Mucosa of rectum (tissue), 2 donors: ENCODE measurements around the gene NEUROG3.

Source experiments
- H3K27ac ChIP-seq, 2 donors: one replicate each; pipeline ENCODE4 v1.7.0; 2013; ENCODE audit warnings: inconsistent platforms in 2 of 2, low read depth in 2 of 2, low read length in 2 of 2
- H3K27me3 ChIP-seq, 2 donors: one replicate each; pipeline ENCODE4 v1.7.0; 2013; ENCODE audit warnings: low read length in 2 of 2; ENCODE audit not compliant: control insufficient read depth in 2 of 2, insufficient read depth in 2 of 2
- H3K36me3 ChIP-seq, 2 donors: one replicate each; pipeline ENCODE4 v1.7.0; 2013; ENCODE audit warnings: low read length in 2 of 2; ENCODE audit not compliant: control insufficient read depth in 2 of 2, insufficient read depth in 2 of 2
- H3K4me1 ChIP-seq, 2 donors: one replicate each; pipeline ENCODE4 v1.7.0; 2013; ENCODE audit warnings: low read length in 2 of 2, mild to moderate bottlenecking in 1 of 2; ENCODE audit not compliant: control insufficient read depth in 2 of 2, insufficient read depth in 2 of 2
- H3K4me3 ChIP-seq, 2 donors: one replicate each; pipeline ENCODE4 v1.7.0; 2013; ENCODE audit warnings: low read length in 2 of 2
- H3K9ac ChIP-seq, 2 donors: one replicate each; pipeline ENCODE4 v1.7.0; 2013; ENCODE audit warnings: low read length in 2 of 2, low read depth in 1 of 2, mild to moderate bottlenecking in 1 of 2
- H3K9me3 ChIP-seq, 2 donors: one replicate each; pipeline ENCODE4 v1.7.0; 2013; ENCODE audit warnings: low read length in 2 of 2; ENCODE audit not compliant: control insufficient read depth in 2 of 2
- donor health status: healthy.
- donor health status: Normal muscosa, but diverticular disease.

Gene NEUROG3

DNA sequence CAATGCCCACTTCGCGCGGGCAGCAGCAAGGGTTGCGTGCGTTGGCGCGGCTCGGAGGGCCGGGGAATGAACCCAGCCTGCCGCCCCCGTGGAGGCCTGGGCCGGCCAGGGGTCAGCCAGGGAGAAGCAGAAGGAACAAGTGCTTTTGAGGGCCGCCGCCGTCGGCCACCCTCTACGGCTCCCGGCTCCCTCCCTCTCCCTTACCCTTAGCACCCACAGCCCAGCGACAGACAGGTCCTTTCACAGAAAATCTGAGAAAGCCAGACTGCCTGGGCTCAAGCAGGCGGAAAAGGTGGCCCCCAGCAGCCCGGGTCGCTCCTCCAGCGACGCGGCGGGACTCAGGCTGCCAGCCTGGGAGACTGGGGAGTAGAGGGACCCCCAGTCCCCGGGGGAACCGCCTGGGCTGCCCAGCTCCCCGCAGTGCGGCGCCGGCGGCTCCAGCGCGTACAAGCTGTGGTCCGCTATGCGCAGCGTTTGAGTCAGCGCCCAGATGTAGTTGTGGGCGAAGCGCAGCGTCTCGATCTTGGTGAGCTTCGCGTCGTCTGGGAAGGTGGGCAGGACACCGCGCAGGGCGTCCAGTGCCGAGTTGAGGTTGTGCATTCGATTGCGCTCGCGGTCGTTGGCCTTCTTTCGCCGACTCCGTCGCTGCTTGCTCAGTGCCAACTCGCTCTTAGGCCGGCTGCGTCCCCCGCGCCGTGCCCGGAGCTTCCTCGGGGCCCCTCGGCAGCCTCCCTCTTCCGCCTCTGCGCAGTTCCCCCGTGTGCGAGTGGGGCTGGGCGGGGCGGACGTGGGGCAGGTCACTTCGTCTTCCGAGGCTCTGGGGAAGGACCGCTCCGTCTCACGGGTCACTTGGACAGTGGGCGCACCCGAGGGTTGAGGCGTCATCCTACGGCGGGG is 815 bp downstream of the NEUROG3 start:
- H3K4me3 ChIP-seq = peak overlapping the region in 1 of 2 donors; percentile 37
- H3K36me3 ChIP-seq = no peaks in the 10 kb centered on the region
- no peaks in the 10 kb centered on the region for H3K4me1 ChIP-seq
- H3K9ac ChIP-seq = no peak overlapping the region
- H3K27me3 ChIP-seq = peaks cover 60 to 66% of the 10 kb centered on the region in 2 donors
- no peaks in the 10 kb centered on the region for H3K9me3 ChIP-seq
- no peak overlapping the region for H3K27ac ChIP-seq

DNA sequence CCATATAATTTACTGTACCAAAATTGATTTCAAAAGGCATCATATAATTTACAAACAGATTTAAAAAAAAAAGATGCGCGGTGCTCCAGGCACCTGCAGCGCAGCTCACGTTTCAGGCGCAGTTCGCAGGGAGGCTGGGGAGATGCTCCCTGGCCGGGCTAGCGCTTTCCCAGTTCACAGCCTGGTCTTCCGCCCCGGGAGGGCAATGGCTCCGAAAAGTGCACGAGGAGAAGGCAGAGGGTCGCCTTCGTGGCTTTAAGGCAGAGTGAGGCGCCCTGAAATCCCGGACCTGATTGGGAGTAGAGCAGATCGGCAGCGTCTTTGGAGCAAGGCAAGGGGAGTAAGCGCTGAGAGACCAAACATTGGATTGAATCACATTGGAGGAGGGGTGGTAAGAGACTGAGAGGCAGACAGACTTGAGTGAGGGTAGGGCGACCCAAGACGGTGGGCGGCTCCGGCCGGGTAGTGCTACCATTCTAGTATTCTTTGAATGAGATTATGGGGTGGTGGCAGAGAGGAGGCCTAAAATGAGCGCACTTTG is 1.5 kb downstream of the NEUROG3 start:
- Histone ChIP-seq H3K9ac (no peak overlapping the region), H3K9me3 (no peaks in the 10 kb centered on the region), H3K27ac (no peak overlapping the region), H3K4me3 (no peak overlapping the region), H3K27me3 (peaks cover 57 to 66% of the 10 kb centered on the region in 2 donors), H3K4me1 (no peaks in the 10 kb centered on the region), H3K36me3 (no peaks in the 10 kb centered on the region)

DNA sequence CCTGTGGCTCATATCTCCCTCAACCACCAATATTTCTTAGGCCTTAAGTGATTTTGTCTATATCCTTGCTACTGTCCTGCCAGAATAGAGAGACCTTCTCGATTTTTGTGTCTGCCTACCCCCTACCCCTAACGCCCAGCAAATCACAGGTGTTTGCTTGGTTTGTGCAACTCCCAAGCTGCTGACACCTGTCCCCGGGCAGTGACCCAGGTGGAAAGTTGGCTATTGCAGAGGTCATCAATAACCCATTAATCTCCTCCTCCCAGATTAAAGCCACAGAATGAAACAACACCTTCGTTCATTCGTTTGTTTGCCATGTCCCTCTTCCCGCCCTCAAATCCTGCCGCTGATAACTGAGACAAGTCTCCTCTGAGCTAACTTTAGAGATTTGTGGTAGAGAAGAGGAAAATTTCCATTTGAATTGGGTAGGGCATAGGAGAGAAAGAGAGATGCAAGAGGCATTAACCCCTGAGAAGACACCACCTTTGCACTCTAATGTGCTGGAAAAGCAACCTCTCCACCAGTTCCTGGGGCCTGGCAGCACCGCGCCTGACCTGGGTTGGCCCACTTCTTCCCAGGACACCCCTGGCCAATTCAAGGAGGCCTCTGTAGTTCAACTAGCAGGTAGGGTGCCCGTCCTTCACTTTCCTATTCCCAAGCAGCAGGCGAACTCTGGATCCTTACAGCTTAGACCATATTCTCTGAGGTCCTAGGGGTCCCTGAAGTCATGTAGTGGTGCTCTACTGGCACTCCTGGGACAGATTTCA is 3.0 kb downstream of the NEUROG3 start:
- Histone ChIP-seq H3K36me3 (no peaks in the 10 kb centered on the region), H3K4me3 (no peak overlapping the region), H3K9me3 (no peaks in the 10 kb centered on the region), H3K27me3 (peaks cover 52 to 62% of the 10 kb centered on the region in 2 donors), H3K9ac (no peak overlapping the region), H3K27ac (no peak overlapping the region), H3K4me1 (no peaks in the 10 kb centered on the region)

DNA sequence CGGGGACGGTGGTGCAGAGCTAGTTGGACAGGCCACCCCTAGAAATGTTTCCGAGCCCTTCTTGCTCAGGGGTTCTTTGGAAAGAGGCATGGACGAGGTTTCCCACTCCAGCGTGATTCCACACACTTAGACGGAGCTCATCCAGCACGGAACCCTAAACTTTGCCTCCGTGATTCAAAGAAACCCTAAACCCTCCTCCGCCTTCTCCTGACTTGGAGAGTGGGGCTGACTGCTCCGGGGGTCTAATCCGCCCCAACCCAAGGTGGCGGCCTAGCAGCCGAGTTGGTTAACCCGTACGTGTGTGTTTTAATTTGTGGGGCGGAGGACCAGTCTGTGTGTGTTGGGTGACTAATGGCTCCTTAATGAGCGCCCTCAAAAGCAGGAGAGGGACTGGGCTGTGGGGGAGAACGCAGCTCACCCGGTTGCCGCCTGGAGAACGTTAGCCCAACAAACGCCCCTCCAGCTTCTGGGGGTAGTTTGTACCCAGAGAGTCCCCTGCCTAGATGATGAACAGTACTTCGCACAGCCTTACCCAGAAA is 3.8 kb downstream of the NEUROG3 start:
- Histone ChIP-seq H3K27me3 (peaks cover 48 to 57% of the 10 kb centered on the region in 2 donors), H3K36me3 (no peaks in the 10 kb centered on the region), H3K27ac (no peak overlapping the region), H3K4me3 (no peak overlapping the region), H3K9me3 (no peaks in the 10 kb centered on the region), H3K9ac (no peak overlapping the region), H3K4me1 (no peaks in the 10 kb centered on the region)

DNA sequence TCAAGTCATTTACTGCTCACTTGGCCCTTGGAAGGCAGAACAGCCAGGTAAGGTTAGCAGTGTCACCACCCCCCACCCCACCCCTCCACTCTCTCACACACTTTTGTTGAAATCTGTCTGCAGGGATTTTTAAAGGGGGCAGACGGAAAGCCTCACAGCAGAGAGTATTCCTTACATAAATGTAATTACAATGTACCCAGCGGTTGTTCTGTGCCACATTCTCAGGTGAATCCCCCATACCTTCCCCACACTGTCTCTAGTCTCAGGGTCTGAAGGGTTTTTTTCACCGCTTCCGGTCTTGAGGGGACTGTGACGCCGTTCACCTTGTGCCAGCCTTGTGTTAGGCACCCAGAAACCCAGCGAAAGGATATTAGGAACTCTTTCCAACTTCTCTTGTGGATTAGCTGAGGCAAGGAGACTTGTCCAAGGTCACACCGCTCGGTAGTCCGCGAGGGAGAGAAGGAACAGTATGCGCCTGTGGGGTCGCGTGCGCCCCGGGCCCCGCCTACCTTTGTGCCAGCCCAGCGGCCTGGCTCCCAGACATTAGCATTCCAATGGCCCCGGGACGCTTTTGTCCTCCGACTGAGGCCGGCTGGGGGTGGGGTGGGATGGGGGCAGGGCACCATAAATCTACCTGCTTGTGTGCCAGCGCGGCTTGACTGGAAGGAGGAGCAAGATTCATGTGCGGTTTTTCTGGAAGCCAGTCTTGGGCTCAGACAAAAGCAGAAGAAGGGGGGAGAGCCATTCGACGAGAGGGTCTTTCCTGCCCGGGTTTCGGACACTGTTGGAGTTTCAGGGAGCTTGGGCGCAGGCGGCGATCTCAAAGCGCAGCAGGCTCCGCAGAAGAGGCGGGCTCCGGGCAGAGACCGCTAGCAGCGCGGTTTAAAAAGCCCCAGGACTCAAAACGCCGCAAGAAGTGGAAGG is 4.5 kb downstream of the NEUROG3 start:
- no peaks in the 10 kb centered on the region for H3K9me3 ChIP-seq
- peaks cover 41 to 52% of the 10 kb centered on the region in 2 donors for H3K27me3 ChIP-seq

DNA sequence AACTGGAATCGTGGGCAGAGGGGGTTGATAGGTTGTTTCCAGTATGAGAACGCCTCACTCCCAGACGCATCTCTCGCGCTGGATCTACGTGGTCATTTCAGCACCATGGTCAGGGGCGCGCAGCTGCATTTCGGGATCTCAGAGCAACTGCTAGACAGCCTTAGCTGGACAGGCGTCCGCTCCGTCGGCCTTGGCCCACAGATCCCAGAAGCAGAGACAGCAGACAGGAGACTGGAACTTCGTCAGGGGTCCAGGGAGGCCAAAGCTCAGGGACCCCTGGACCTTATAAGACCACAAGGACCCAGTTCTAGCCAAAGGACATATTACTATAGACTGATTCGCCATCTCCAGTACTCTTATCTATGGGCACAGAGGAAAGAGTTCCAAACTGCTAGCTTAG is 5.3 kb downstream of the NEUROG3 start:
- Histone ChIP-seq H3K9ac (no peak overlapping the region), H3K9me3 (no peaks in the 10 kb centered on the region), H3K4me1 (no peaks in the 10 kb centered on the region), H3K4me3 (no peak overlapping the region), H3K27me3 (peaks cover 39 to 46% of the 10 kb centered on the region in 2 donors), H3K27ac (no peak overlapping the region), H3K36me3 (no peaks in the 10 kb centered on the region)

More for the DNA sequence above, 4.5 kb downstream of the NEUROG3 start:
- Histone ChIP-seq H3K36me3 (no peaks in the 10 kb centered on the region), H3K27ac (no peak overlapping the region), H3K4me1 (no peaks in the 10 kb centered on the region), H3K9ac (no peak overlapping the region), H3K4me3 (no peak overlapping the region)

DNA sequence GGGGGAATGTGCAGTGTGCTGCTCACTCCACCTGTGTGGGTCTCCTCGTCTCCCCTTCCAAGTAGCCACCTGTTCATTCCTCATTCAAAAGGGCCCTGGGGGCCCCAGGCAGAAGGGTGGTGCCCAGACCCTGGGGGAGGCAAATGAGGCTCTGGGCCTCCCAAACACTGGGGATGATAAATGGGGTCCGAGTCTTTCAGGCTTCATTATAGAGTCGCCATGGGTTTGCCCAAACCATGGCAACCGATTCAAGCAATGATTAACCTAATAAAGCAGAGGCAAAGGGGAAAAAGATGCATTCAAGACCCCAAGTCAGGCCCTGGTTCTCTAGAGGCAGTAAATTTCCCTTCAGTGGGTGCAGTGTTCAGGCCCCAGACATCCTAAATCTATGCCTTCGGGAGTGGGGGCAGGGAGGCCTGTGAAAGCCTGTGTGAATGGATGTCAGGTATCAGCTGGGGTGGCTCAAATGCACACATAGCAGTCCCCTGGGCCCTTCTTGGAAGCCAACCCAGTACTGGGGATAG is 10.4 kb downstream of the NEUROG3 start:
- no peaks in the 10 kb centered on the region for H3K4me1 ChIP-seq
- H3K36me3 ChIP-seq = no peaks in the 10 kb centered on the region
- no peak overlapping the region for H3K27ac ChIP-seq
- no peak overlapping the region for H3K4me3 ChIP-seq
- H3K9me3 ChIP-seq = no peaks in the 10 kb centered on the region
- H3K9ac ChIP-seq = no peak overlapping the region
- peaks cover 5 to 9% of the 10 kb centered on the region in 2 donors for H3K27me3 ChIP-seq

DNA sequence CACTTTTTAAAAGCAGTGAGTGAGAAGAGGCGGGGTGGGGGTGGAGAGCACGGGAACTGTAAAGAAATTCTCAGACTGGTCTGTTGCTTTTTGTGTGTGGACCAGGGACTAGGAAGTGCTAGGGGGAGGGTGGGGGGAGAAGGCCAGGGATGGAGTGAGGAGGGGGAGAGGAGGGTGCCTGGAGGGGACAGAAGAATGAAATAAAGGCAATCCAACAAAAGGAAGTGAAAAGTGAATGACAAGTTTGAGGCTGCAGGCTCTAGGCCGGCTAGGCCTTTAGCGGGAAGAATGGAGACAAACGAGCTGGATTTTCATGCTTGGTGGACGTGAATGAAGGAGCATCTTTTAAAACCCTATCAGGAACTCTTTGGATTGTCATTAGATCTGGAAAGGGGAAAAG is 13.7 kb downstream of the NEUROG3 start:
- Histone ChIP-seq H3K27ac (no peak overlapping the region), H3K4me1 (no peaks in the 10 kb centered on the region), H3K27me3 (peaks cover 0 to 4% of the 10 kb centered on the region in 2 donors), H3K9me3 (no peaks in the 10 kb centered on the region), H3K36me3 (no peaks in the 10 kb centered on the region), H3K4me3 (no peak overlapping the region), H3K9ac (no peak overlapping the region)

DNA sequence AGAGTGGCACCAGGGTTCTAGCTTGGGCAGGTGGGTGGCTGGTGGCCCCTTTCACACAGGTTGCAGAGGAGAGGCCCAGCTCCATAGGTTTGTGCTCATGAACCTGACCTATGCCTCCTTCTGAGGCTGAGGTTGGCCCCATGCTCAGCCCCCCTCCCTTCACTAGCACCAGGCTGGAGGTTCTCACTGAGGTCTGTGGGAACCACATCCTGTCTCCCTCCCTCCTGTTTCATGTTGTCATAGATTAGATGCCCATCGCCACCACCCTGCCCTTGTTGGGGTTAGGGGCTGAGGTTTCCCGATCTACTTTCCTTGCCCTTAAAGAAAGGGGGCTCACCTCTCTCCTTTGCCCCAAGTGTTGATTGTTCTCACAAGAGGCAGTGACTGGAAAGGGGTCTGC is 14.7 kb downstream of the NEUROG3 start:
- Histone ChIP-seq H3K4me1 (no peaks in the 10 kb centered on the region), H3K27me3 (peaks cover 0 to 4% of the 10 kb centered on the region in 2 donors), H3K36me3 (no peaks in the 10 kb centered on the region), H3K9me3 (no peaks in the 10 kb centered on the region), H3K27ac (no peak overlapping the region), H3K9ac (no peak overlapping the region), H3K4me3 (no peak overlapping the region)
